ENCODE measurements around the gene NFATC3. TPM values are rescaled to one million over a fixed set of nuclear protein-coding genes. Genes with fewer than 3 reads are reported as not detected.
"Not testable (repeated sequence)": the region's sequence is repeated elsewhere in the genome, so short reads cannot be mapped to it uniquely, and the experiment has no call there.

NFATC3 gene
- total RNA-seq, 1 experiment from 2014 or later: 12.1 TPM

DNA sequence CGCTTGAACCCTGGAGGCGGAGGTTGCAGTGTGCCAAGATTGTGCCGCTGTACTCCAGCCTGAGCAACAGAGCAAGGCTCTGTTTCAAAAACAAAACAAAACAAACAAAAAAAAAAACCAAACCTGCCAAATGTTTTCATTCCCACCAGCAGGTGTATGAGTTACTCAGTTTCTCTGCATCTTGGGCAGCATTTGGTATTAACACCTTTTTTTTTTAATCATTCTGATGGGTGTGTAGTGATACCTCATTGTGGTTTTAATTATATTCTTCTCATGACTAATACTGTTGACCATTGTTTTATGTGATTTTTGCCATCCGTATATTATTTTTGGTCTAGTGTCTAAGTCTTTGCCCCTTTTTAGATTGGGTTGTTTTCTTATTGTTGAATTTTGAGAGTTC, 15.3 kb downstream of the NFATC3 start:
- TF ChIP-seq, protein P1, sequence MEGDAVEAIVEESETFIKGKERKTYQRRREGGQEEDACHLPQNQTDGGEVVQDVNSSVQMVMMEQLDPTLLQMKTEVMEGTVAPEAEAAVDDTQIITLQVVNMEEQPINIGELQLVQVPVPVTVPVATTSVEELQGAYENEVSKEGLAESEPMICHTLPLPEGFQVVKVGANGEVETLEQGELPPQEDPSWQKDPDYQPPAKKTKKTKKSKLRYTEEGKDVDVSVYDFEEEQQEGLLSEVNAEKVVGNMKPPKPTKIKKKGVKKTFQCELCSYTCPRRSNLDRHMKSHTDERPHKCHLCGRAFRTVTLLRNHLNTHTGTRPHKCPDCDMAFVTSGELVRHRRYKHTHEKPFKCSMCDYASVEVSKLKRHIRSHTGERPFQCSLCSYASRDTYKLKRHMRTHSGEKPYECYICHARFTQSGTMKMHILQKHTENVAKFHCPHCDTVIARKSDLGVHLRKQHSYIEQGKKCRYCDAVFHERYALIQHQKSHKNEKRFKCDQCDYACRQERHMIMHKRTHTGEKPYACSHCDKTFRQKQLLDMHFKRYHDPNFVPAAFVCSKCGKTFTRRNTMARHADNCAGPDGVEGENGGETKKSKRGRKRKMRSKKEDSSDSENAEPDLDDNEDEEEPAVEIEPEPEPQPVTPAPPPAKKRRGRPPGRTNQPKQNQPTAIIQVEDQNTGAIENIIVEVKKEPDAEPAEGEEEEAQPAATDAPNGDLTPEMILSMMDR (conservative IDR thresholded peaks at IDR 0.05; ENCODE audit: low read depth, low read length): no peak
- TF ChIP-seq EZH2phosphoT487 (IDR thresholded peaks at IDR 0.05; ENCODE audit: borderline replicate concordance, low read length) (no peak), EZH2 (IDR thresholded peaks at IDR 0.05; ENCODE audit: low read length, unreplicated experiment) (no peak)
- intact Hi-C loops (cut with micrococcal nuclease): no loop called here
- CTCF ChIA-PET: no interaction called here
- no TSS peak for BruUV-seq (replicated peaks)
- no peak overlapping the region for H3K4me3 ChIP-seq (ENCODE audit: low read length)
- DNase-seq (no peak), ATAC-seq (no peak)
- H3K27ac ChIP-seq (ENCODE audit: low read length): no peak overlapping the region
- H3K36me3 ChIP-seq (ENCODE audit: low read depth, low read length): no peaks in the 10 kb centered on the region
- no peaks in the 10 kb centered on the region for H3K27me3 ChIP-seq (ENCODE audit: low read length)
- no peaks in the 10 kb centered on the region for H3K9me3 ChIP-seq (ENCODE audit: low read length)
- no peak overlapping the region for H3K9ac ChIP-seq (ENCODE audit: low read length)
- POLR2A ChIA-PET (ENCODE audit: unreplicated experiment): no interaction called here
- H3K4me2 ChIP-seq (ENCODE audit: low read length): no peak overlapping the region
- no peaks in the 10 kb centered on the region for H3K9me2 ChIP-seq (replicated peaks; ENCODE audit: low read length)
- H3K79me2 ChIP-seq (ENCODE audit: low read length): peaks cover 70% of the 10 kb centered on the region
- no peaks in the 10 kb centered on the region for H4K20me1 ChIP-seq (ENCODE audit: low read length)
- H3K4me1 ChIP-seq (ENCODE audit: insufficient read depth, low read length): no peaks in the 10 kb centered on the region
- no peak overlapping the region for H2AFZ ChIP-seq (ENCODE audit: low read length)
- no peaks in the 10 kb centered on the region for H3F3A ChIP-seq (ENCODE audit: low read length, unreplicated experiment)

DNA sequence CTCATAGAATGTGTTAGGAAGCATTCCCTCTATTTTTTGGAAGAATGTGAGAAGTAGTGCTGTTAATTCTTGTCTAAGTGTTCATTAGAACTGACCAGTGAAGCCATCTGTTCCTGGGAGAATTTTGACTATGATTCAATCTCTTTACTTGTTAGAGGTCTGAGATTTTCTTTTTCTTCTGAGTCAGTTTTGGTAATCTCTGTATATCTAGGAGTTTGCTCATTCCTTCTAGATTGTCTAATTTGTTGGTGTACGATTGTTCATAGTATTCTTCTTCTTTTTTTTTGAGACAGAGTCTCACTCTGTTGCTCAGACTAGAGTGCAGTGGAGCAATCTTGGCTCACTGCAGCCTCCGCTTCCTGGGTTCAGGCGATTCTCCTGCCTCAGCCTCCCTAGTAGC, 20.4 kb downstream of the NFATC3 start:
- Histone ChIP-seq H3K4me3 (ENCODE audit: low read length) (no peak overlapping the region), H4K20me1 (ENCODE audit: low read length) (no peaks in the 10 kb centered on the region), H3F3A (ENCODE audit: low read length, unreplicated experiment) (no peaks in the 10 kb centered on the region), H3K9me2 (replicated peaks; ENCODE audit: low read length) (no peaks in the 10 kb centered on the region), H3K27me3 (ENCODE audit: low read length) (no peaks in the 10 kb centered on the region), H3K9me3 (ENCODE audit: low read length) (no peaks in the 10 kb centered on the region), H3K36me3 (ENCODE audit: low read depth, low read length) (no peaks in the 10 kb centered on the region), H3K9ac (ENCODE audit: low read length) (no peak overlapping the region), H3K4me1 (ENCODE audit: insufficient read depth, low read length) (no peaks in the 10 kb centered on the region), H3K79me2 (ENCODE audit: low read length) (peaks cover 40% of the 10 kb centered on the region), H2AFZ (ENCODE audit: low read length) (no peak overlapping the region), H3K27ac (ENCODE audit: low read length) (no peak overlapping the region), H3K4me2 (ENCODE audit: low read length) (no peak overlapping the region)
- TF ChIP-seq EZH2phosphoT487 (IDR thresholded peaks at IDR 0.05; ENCODE audit: borderline replicate concordance, low read length): no peak
- TF ChIP-seq, protein P1 (conservative IDR thresholded peaks at IDR 0.05; ENCODE audit: low read depth, low read length): no peak
- no peak for TF ChIP-seq EZH2 (IDR thresholded peaks at IDR 0.05; ENCODE audit: low read length, unreplicated experiment)
- ChIA-PET POLR2A (ENCODE audit: unreplicated experiment) (no interaction called here), CTCF (no interaction called here)
- no peak for ATAC-seq
- DNase-seq: no peak
- intact Hi-C loops (cut with micrococcal nuclease): no loop called here
- BruUV-seq (replicated peaks): no TSS peak

DNA sequence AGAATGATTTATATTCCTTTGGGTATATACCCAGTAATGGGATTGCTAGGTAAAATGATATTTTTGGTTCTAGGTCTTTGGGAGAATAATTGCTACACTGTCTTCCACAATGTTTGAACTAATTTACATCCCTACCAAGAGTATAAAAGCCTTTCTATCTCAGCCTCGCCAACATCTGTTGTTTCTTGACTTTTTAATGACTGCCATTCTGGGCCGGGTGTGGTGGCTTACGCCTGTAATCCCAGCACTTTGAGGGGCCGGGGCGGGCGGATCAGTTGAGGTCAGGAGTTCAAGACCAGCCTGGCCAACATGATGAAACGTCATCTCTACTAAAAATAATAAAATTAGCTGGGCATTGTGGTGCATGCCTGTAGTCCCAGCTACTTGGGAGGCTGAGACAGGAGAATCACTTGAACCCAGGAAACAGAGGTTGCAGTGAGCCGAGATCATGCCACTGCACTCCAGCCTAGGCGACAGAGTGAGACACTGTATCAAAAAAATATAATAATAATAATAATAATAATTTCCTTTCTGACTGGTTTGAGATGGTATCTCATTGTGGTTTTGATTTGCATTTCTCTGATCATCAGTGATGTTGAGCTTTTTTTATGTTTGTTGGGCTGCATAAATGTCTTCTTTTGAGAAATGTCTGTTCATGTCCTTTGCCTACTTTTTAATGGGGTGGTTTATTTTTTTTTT, 22.2 kb downstream of the NFATC3 start:
- H3K4me1 ChIP-seq (ENCODE audit: insufficient read depth, low read length); CTCF ChIA-PET; intact Hi-C loops (cut with micrococcal nuclease); H2AFZ ChIP-seq (ENCODE audit: low read length); H4K20me1 ChIP-seq (ENCODE audit: low read length); BruUV-seq (replicated peaks); H3K27ac ChIP-seq (ENCODE audit: low read length); H3K9ac ChIP-seq (ENCODE audit: low read length); H3K36me3 ChIP-seq (ENCODE audit: low read depth, low read length); H3K9me2 ChIP-seq (replicated peaks; ENCODE audit: low read length); H3F3A ChIP-seq (ENCODE audit: low read length, unreplicated experiment); H3K4me3 ChIP-seq (ENCODE audit: low read length); H3K4me2 ChIP-seq (ENCODE audit: low read length); H3K27me3 ChIP-seq (ENCODE audit: low read length); POLR2A ChIA-PET (ENCODE audit: unreplicated experiment); H3K9me3 ChIP-seq (ENCODE audit: low read length); ATAC-seq; DNase-seq: not testable (repeated sequence)
- peaks cover 48% of the 10 kb centered on the region for H3K79me2 ChIP-seq (ENCODE audit: low read length)

DNA sequence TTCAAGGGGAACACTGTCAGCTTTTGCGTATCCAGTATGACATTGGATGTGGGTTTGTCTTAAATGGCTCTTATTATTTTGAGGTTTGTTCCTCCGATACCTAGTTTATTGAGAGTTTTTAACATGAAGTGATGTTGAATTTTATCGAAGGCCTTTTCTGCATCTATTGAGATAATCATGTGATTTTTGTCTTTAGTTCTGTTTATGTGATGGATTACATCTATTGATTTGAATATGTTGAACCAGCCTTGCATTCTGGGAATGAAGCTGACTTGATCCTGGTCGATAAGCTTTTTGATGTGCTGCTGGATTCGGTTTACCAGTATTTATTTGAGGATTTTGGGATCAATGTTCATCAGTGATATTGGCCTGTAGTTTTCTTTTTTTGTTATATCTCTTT, 24.0 kb downstream of the NFATC3 start:
- ATAC-seq; H3K9ac ChIP-seq (ENCODE audit: low read length); BruUV-seq (replicated peaks); H3K4me2 ChIP-seq (ENCODE audit: low read length); intact Hi-C loops (cut with micrococcal nuclease); H3K36me3 ChIP-seq (ENCODE audit: low read depth, low read length); H2AFZ ChIP-seq (ENCODE audit: low read length); DNase-seq; H3K9me3 ChIP-seq (ENCODE audit: low read length); H4K20me1 ChIP-seq (ENCODE audit: low read length); CTCF ChIA-PET; H3K4me3 ChIP-seq (ENCODE audit: low read length); H3F3A ChIP-seq (ENCODE audit: low read length, unreplicated experiment); POLR2A ChIA-PET (ENCODE audit: unreplicated experiment); H3K27me3 ChIP-seq (ENCODE audit: low read length); H3K9me2 ChIP-seq (replicated peaks; ENCODE audit: low read length); H3K27ac ChIP-seq (ENCODE audit: low read length); H3K4me1 ChIP-seq (ENCODE audit: insufficient read depth, low read length): not testable (repeated sequence)
- peaks cover 43% of the 10 kb centered on the region for H3K79me2 ChIP-seq (ENCODE audit: low read length)

DNA sequence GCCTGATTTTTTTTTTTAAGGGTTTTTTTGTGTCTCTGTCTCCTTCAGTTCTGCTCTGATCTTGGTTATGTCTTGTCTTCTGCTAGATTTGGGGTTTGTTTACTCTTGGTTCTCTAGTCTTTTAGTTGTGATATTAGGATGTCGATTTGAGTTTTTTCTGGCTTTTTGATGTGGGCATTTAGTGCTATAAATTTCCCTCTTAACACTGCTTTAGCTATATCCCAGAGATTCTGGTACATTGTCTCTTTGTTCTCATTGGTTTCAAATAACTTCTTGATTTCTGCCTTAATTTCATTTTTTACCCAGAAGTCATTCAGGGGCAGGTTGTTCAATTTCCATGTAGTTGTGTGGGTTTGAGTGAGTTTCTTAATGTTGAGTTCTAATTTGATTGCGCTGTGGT, 25.4 kb downstream of the NFATC3 start:
- H3K36me3 ChIP-seq (ENCODE audit: low read depth, low read length); H3K9ac ChIP-seq (ENCODE audit: low read length); H3K9me3 ChIP-seq (ENCODE audit: low read length); H3K27ac ChIP-seq (ENCODE audit: low read length); H3F3A ChIP-seq (ENCODE audit: low read length, unreplicated experiment); H4K20me1 ChIP-seq (ENCODE audit: low read length); H2AFZ ChIP-seq (ENCODE audit: low read length); CTCF ChIA-PET; H3K4me1 ChIP-seq (ENCODE audit: insufficient read depth, low read length); DNase-seq; H3K4me2 ChIP-seq (ENCODE audit: low read length); H3K27me3 ChIP-seq (ENCODE audit: low read length); POLR2A ChIA-PET (ENCODE audit: unreplicated experiment); H3K9me2 ChIP-seq (replicated peaks; ENCODE audit: low read length); BruUV-seq (replicated peaks); H3K4me3 ChIP-seq (ENCODE audit: low read length); intact Hi-C loops (cut with micrococcal nuclease); ATAC-seq: not testable (repeated sequence)
- H3K79me2 ChIP-seq (ENCODE audit: low read length): peaks cover 35% of the 10 kb centered on the region

All from PC-3 (cell line).